NOMO-1 treated with dmso at 0.1 percent for 144 hours (cell line): ENCODE measurements around the gene CD151.

ENCODE experiments used
- DNase-seq: peaks from one replicate; lab custom pipeline; 2025; ENCODE audit not compliant: unreplicated experiment; lab: John Stamatoyannopoulos, UW

Gene CD151

DNA sequence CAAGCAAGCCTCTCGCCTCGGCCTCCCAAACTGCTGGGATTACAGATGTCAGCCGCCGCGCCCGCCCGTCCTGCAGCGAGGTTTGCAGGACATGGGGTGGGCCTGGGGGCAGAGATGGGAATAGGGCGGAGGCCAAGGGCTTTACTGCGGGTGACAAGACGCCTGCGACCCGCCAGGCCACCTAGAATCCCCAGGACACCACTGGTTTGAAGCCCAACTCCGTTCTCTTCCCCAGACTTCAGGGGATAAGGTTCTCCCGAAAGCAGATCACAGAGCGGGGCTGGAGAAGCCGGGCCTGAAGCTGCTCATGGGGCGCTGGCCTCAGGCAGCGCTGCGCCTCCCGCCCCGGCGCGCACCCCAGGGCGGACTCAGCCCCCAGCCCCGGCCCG lies 9.2 kb downstream of the CD151 start:
- no peak for DNase-seq

GRCh38 chr11:842370-843002 lies 9.7 kb downstream of the CD151 start, which contains the start of the genes POLR2L and TSPAN4:
Gene POLR2L (minus strand): TSS chr11:842529. CDS start chr11:842508, 21 bp downstream.
Gene TSPAN4 (plus strand): TSS chr11:842852. CDS start chr11:850305, 7,453 bp downstream.
- DNase-seq, result peak; percentile 73

DNA sequence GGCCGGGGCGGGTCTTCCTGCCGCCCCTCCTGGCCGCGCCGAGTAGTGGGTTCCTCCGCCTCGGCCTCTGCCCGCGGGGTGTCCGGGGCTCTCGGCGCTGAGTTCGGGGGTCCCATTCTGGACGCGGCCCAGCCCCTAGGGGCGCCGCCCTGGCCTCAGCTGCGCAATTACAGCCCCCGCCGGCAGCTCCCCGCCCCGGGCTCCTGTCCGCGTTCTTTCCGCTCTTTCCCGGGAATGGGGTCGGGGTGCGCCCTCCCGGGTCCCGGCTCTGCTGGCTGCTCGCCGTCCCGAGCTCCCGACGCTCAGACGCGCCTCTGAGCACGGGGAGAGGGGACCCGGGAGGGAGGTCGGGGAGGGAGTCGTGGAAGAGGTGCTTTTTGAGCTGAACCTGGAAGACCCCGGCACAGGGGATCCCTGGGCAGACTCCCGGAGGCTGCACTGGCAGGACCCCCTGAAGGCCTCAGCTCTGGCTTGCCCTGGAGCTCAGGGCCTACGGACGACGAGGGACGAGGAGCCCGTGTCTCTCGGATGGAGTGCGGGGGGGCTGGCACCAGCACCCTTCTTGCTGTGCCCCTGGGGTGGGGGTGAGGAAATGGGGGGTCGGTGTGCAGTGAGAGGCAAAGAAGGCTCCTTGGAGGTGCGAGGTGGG lies 10.5 kb downstream of the CD151 start:
- DNase-seq, result no peak

GRCh38 chr11:843818-844692 lies 11.3 kb downstream of the CD151 start:
- no peak for DNase-seq

DNA sequence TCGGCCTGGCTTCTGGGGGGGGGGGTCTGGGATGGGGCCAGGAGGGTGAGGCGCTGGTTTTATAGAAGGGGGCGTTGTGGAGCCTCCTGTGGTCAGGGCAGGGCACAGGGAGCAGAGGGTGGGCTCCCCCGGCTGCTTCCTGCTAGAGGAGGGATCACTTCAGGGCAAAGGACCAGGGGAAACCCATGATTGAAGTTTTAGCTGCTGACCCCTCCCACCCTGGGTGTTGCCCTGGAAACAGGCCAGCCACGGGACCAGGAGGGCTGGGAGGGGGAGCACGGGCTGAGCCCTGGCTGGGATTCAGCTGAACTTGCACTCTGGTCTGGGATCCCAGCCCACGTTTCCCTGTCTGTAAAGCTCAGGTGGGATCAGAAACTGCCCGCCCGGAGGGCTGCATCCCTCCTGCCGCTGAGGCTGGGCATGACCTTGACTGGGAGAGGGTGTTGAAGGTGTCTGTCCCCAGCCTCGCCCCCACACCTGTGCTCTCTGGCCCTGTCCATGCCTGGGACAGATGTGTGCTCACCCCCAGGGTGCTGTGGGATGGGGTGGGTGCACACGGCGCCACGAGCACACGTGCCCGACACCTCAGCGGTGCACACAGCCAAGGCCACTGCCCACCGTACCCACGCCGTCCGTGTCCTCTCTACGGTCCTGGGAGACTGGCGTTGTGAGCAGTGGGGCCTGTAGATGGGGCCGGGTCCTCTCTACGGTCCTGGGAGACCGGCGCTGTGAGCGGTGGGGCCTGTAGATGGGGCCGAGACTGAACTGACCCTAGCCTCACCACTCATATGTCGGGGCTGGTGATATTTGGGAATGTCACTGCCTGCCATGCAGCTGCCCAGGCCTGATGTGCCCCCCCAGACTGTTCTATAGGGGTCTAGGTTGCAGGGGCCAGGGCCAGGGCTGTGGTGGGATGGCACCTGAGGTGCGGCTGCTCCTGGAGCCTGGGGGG lies 12.2 kb downstream of the CD151 start:
- no peak for DNase-seq

GRCh38 chr11:845872-846495 lies 13.2 kb downstream of the CD151 start:
- no peak for DNase-seq

- no peak for DNase-seq
Measured at GRCh38 chr11:846496-847098, 13.8 kb downstream of the CD151 start.

DNA sequence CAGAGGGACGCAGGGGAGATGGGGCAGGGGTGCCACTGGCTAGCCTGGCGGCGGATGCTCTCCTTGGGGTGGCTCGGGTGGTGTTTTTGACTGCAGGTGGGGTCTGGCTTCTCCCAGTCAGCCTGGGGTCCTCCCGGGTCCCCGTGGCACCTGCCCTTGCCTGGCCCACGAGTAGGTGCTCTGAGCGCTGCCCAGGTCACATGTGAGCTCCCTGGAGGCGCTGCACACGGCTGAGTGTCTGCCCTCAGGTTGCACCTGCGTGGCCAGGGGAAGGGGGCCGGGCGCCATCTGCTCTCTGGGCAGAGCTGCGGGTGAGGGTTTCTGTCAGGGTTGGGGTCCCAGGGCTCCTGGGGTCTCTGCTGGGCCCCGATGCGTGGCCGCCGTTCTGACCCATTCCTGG lies 15.1 kb downstream of the CD151 start:
- DNase-seq, result no peak

DNA sequence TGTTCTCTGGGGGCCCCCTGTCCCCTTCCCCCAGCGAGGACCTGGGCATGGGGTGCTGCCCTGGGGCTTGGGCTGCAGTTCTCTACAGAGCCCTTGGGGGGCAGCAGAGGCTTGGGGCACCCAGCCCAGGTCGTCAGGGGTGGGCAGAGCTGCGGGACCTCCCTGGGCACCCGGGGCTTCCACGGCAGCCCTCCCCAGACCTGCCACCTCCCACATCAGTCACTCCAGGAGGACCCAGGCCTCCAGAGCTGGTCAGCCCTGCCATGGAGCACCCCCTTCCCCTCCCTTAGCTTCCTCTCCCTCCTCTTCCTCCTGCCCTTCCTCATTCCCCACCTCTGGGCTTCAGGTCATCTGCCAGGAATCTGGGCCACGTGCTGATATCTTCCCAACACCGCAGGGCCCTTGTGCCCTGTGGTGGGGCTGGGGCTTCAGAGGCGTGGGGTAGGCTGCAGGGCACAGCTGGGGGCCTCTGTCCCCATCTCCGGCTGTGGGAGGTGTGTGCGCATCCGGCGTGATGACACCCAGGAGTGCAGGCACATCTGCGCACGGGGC lies 15.7 kb downstream of the CD151 start:
- no peak for DNase-seq

DNA sequence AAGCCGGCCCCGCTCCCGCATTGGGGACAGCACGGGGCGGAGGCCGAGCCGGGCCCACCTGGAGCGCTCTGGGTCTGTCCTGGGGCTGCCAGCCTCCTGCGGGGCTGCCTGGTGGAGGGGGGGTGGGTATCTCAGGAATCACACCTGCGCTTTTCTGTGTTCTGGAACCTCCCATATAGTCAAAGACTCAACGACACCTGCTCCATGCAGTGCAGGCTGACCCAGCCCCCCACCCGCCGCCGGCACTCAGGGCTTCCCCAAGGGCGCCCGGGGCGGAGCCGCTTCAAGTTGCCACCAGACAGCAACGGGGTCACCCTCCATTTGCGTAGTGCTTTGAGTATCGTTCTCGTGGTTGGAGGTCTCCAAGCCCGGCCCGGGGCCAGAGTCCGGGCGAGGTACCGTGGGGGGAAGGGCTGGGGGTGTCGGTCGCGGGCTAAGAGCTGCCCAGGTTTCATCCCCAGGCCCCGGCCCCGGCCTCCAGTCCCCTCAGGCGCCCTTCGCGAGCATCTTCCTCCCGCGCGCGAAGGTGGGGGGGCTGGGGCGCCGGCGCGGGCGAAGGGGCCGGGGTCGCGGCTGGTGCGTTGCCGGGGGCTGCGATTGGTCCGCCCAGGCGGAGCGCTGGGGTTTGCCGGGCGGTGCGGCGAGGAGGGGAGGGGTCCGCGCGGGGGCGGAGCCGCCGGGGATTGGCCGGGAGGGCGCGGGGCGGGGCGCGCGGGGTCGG lies 16.5 kb downstream of the CD151 start:
- no peak for DNase-seq

DNA sequence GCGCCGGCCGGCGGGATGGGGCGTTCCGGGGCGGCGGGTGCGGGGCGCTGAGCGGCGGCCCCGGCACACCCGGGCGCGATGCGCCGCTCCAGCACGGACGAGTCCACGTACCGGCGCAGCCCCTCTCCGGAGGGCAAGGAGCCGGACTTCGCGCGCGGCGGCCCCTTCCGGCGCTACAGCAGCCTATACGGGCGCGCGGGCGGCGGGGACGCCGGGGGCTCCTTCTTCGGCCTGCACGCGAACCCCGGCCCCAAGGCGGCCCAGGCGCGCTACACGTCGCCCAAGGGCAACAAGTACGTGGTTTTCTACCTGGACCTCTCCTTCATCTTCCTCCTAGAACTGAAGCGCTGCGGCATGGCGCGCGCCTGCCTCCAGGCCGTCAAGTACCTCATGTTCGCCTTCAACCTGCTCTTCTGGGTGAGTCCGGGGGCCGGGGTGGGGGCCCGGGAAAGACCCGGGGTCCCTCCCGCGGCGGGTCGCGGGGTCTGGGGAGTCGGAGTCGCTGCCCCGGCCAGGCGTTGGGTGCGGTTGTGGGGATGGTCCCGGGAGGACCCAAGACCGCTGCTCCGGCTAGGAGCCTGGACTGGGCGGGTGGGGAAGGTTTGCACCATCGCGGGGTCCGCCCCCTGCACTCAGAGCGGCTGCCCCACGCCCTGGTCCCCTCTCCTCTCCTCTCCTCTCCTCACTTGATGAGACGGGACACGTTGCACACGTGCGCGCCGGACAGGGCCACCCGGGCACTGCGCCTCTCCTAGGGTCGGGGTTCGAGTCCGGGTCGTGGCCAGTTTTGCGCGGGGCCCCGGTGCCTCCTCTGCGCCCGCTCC lies 17.4 kb downstream of the CD151 start:
- no peak for DNase-seq

DNA sequence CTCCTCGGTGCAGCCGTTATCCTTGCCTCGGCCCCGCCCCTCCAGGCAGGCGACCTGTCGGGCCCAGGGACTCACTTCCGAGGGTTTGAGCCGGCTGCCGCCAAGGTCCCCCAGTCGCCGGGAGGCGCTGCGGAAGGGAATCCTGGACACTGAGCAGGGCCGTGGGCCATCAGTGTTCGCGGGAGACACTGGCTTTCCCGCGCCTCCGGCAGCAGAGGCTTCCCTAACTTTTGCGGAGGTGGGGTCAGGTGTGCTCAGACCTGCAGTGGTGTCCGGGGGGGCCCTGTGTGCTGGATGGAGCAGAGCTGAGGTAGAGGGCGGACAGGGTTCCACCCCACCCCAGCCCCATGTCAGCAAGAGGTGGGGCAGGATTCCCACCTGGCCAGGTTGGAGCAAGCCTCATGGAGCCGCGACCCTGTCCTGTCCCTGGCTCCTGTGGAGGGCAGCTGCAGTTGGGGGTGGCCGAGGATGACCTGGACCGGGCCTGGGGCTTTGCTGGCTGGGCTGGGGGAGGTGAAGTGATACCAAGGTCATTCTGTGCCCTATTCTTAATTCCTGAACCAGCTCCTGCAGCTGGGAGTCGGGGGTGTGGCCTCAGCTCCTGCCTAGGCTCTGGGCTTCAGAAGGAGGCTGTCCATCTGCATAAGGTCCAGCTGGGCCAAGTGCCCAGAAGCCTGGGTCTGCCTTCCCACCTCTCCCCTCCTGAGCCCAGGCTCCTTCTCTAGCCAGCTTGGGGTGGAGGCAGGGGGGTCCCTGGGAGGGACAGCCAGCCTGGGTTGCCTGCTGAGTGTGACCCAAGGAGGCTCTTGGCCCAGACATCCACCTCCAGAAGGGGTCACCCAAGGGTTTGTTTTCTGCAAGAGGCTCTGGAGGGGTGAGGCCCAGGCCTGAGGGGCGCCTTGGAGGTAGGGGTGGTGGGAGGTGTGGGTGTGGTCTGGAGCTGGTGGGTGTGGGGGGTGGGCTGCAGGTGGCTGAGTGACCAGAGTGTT lies 18.3 kb downstream of the CD151 start:
- no peak for DNase-seq

DNA sequence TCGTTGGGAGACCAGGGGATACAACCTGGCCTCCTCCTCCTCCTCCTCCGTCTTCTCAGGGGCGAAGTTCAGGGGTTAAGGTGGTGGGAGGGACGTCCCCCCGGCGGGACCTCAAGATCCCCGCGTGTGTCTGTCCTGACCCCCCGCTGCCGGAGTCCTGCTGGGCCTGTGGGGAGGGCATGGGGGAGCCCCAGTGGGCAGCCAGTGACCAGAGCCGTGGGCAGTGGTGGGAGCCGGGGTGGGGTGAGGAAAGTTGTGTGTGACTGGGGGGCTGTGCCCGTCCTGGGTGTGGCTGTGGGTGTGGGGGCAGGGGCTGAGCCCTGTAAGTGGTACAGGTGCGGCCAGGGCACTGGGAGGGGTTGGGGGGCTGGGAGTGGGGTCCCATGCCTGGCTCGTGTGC lies 20.0 kb downstream of the CD151 start:
- DNase-seq, result no peak

GRCh38 chr11:853682-854448 lies 21.1 kb downstream of the CD151 start:
- DNase-seq, result no peak

DNA sequence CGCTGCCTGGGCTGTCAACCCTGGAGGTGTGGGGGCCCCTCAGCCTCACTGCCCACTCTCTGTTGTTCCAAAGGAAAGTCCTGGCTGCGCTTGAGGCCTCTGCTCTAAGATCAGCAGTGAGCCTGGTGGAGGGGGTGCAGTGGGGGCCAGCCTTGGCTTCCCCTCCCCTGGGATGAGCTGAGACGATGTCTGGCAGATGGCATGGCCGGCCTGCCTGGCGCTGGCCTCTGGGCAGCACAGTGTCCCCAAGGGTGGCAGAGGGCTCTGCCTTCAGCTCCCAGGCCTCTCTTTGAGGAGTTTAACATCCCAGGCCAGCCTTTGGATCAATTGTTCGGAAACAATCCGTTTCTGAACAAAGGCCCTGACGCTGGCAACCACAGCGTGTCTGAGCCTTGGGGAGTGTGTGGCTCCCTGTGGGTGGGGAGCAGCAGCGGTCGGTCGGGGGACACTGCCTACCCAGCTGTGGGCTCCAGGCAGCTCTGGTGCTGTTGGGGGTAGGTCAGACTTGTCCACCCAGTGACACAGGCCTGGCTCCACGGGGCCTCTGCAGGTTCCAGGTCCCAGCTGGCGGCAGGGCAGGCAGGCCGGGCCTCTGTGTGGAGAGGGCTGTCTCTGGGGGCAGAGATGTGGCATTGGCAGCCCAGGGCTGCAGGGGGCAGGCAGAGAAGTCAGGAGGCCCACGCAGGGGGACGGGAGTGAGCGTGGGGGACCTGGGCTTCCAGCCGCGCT lies 22.0 kb downstream of the CD151 start:
- no peak for DNase-seq

DNA sequence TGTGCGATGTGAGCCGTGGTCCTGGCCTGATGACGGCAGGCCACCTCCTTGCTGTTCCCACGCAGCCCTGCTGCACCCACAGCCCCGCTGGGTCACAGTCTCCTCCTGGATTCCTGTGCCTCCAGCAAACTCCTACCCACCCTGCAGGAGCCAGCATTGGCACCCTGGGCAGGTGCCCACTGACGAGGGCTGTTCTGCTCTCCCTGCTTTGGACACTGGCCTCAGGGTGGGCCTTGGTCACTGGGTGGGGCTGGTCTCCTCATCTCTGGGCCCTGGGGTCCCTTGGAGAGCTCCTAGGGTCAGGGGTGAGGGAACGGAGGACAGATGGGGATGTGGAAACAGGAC lies 22.6 kb downstream of the CD151 start:
- no peak for DNase-seq
